HepG2 (cell line): ENCODE results near the gene SLC6A9. TPM values are rescaled to one million over a fixed set of nuclear protein-coding genes. Genes with fewer than 3 reads are reported as not detected.

Experiments used
- ATAC-seq: fragments of 200-7000 bp; cut with Tn5 transposase; 3 replicates; pipeline ENCODE4 v1.9.1; 2020; ENCODE audit warnings: mild to moderate bottlenecking, moderate library complexity
- BruUV-seq: library from RNA; stranded (reverse); fragments of 400-500 nt; replicated peaks from 2 replicates; lab custom pipeline; 2021; lab: Mats Ljungman, UMichigan
- CTCF ChIA-PET: fragments of 300-600 bp; formaldehyde crosslinking; extraction: SDS; loops from one replicate; lab custom pipeline; 2021; ENCODE audit warnings: low total read pairs, inconsistent platforms, low intra/inter-chr PET ratio; lab: Yijun Ruan, JAX
- POLR2A ChIA-PET: fragments of 350-600 bp; sonication (Branson Sonifier 250); formaldehyde crosslinking; loops from one replicate; lab custom pipeline; 2020; ENCODE audit warnings: antibody characterized with exemption, inconsistent platforms; lab: Yijun Ruan, JAX
- DNase-seq: peaks from one replicate; pipeline ENCODE4 v3.0.0-alpha.2; 2015; ENCODE audit warnings: low spot score
- FAIRE-seq: peaks from 3 replicates; lab custom pipeline; 2011; peaks lifted over from hg19 to GRCh38; lab: Jason Lieb, UNC
- H2AFZ ChIP-seq: one replicate; pipeline ENCODE4 v1.6.1; 2011; ENCODE audit warnings: low read length, inconsistent platforms
- H3K27ac ChIP-seq: fragments of 300-600 bp; 3 replicates; pipeline ENCODE4 v1.8.0; 2011; ENCODE audit warnings: mixed run types, mild to moderate bottlenecking, mixed read lengths, low read length, inconsistent platforms; ENCODE audit not compliant: insufficient read depth; ENCODE audit errors: extremely low read length
- H3K27me3 ChIP-seq, 2 experiments: fragments of 200-600 bp in 1 of 2; 2 replicates in 1 of 2; 3 replicates in 1 of 2; pipeline versions ENCODE4 v1.6.0 to v1.8.0; 2011; ENCODE audit warnings: low read length in 2 of 2, mild to moderate bottlenecking in 2 of 2, moderate library complexity in 2 of 2, inconsistent platforms in 1 of 2; ENCODE audit not compliant: insufficient read depth in 2 of 2, control insufficient read depth in 1 of 2
- H3K36me3 ChIP-seq, 2 experiments: fragments of 200-600 bp in 1 of 2; replicated peaks in 1 of 2; 2 replicates in 1 of 2; 3 replicates in 1 of 2; pipeline versions ENCODE4 v1.5.1 to v1.8.0; 2011; ENCODE audit warnings: low read length in 2 of 2, inconsistent platforms in 1 of 2; ENCODE audit not compliant: insufficient read depth in 2 of 2, control insufficient read depth in 1 of 2
- H3K4me1 ChIP-seq: 2 replicates; pipeline ENCODE4 v1.5.1; 2012; ENCODE audit warnings: low read length, inconsistent platforms; ENCODE audit not compliant: insufficient read depth
- H3K4me2 ChIP-seq: 2 replicates; pipeline ENCODE4 v1.6.0; 2011; ENCODE audit warnings: low read depth, low read length, inconsistent platforms
- H3K4me3 ChIP-seq, 3 experiments: fragments of 200-600 bp in 1 of 3; sonication (generic), shearing (Covaris generic) in 1 of 3; replicated peaks in 1 of 3; 2 replicates each; pipeline ENCODE4 v1.5.1; 2011 to 2016; ENCODE audit warnings: low read length in 3 of 3, inconsistent platforms in 2 of 3, low read depth in 2 of 3, mild to moderate bottlenecking in 2 of 3, control low read depth in 1 of 3, mixed read lengths in 1 of 3; ENCODE audit not compliant: insufficient read depth in 1 of 3
- H3K79me2 ChIP-seq: one replicate; pipeline ENCODE4 v1.6.1; 2011; ENCODE audit warnings: low read length, inconsistent platforms; ENCODE audit not compliant: insufficient read depth
- H3K9ac ChIP-seq: 2 replicates; pipeline ENCODE4 v1.6.0; 2011; ENCODE audit warnings: mild to moderate bottlenecking, low read depth, low read length, inconsistent platforms; ENCODE audit not compliant: insufficient read depth
- H3K9me3 ChIP-seq: 2 replicates; pipeline ENCODE4 v1.5.1; 2012; ENCODE audit warnings: mild to moderate bottlenecking, low read length
- H4K20me1 ChIP-seq: 2 replicates; pipeline ENCODE4 v1.6.0; 2011; ENCODE audit warnings: inconsistent platforms, mild to moderate bottlenecking, low read length, moderate library complexity; ENCODE audit not compliant: insufficient read depth
- DMAP1 ChIP-seq: IDR thresholded peaks from 2 replicates; pipeline ENCODE4 v1.6.1; 2016
- IRF9 ChIP-seq: sonication (generic); formaldehyde crosslinking; IDR thresholded peaks from 2 replicates; pipeline ENCODE4 v1.8.0; 2022; ENCODE audit warnings: missing genetic modification reagents, mild to moderate bottlenecking, borderline replicate concordance
- TCF7L2 ChIP-seq: IDR thresholded peaks from 2 replicates; pipeline ENCODE4 v1.6.1; 2011; ENCODE audit warnings: mild to moderate bottlenecking, low read depth, low read length, moderate library complexity
- WIZ ChIP-seq: sonication (generic); formaldehyde crosslinking; IDR thresholded peaks from 2 replicates; pipeline ENCODE4 v1.5.1; 2020; ENCODE audit warnings: mild to moderate bottlenecking, missing genetic modification reagents
- ZFAT ChIP-seq: sonication (generic); formaldehyde crosslinking; conservative IDR thresholded peaks from 2 replicates; pipeline ENCODE4 v1.8.1; 2023; ENCODE audit warnings: missing genetic modification reagents, inconsistent platforms
- ZNF691 ChIP-seq: sonication (generic); formaldehyde crosslinking; IDR thresholded peaks from 2 replicates; pipeline ENCODE4 v1.4.0; 2020; ENCODE audit warnings: missing genetic modification reagents, low read depth, mild to moderate bottlenecking, borderline replicate concordance
- ZNF7 ChIP-seq: IDR thresholded peaks from 2 replicates; pipeline ENCODE4 v1.6.1; 2016; ENCODE audit warnings: missing biosample characterization, missing genetic modification reagents
- WGBS: methylation state at CpG from one replicate; pipeline ENCODE4 v1.1.6; 2017; ENCODE audit warnings: low lambda C conversion rate; 5-methylcytosine and 5-hydroxymethylcytosine counted together
- in situ Hi-C: cut with HindIII; loops from 2 replicates; pipeline ENCODE4 v1.10.0; 2017; ENCODE audit warnings: low pct_unique_long_range_greater_than_20kb; ENCODE audit not compliant: extremely low pct_ligation_motif_present
- intact Hi-C: fragments of 100-400 bp; cut with micrococcal nuclease; formaldehyde crosslinking; loops from one replicate; pipeline ENCODE4 v1.10.0; 2022; ENCODE audit not compliant: unreplicated experiment
- polyA plus RNA-seq, 8 experiments: library from polyadenylated mRNA; depleted of rRNA in 3 of 8; stranded (reverse) in 7 of 8; unstranded in 1 of 8; fragments of >200 nt; fragmentation: Illumina TruSeq in 4 of 8; extraction: Trizol in 4 of 8; gene quantifications; 2 replicates each; pipeline versions ENCODE4 v1.2.1 to v1.2.3, GENCODE V29; 2011 to 2016; ENCODE audit warnings: low read depth in 4 of 8, missing spikeins in 1 of 8, mixed read lengths in 1 of 8; ENCODE audit not compliant: insufficient read depth in 1 of 8
- total RNA-seq, 5 experiments: library from RNA; depleted of rRNA; stranded (reverse); fragments of >200 nt; fragmentation: Illumina TruSeq; extraction: Trizol; gene quantifications; 2 replicates each; pipeline ENCODE4 v1.2.3, GENCODE V29; 2016; ENCODE audit warnings: low read depth in 1 of 5
- TF ChIP-seq, protein P1 (sequence below): sonication (generic); formaldehyde crosslinking; IDR thresholded peaks from 2 replicates; pipeline ENCODE4 v1.9.0; 2021; ENCODE audit warnings: missing genetic modification reagents, borderline replicate concordance
- TF ChIP-seq, protein P2 (sequence below), 2 experiments: fragments of 450-650 bp in 1 of 2; sonication (generic) in 1 of 2; formaldehyde crosslinking; IDR thresholded peaks; 2 replicates each; pipeline versions ENCODE4 v1.5.0 to v1.8.0; 2020 to 2022; ENCODE audit warnings: mild to moderate bottlenecking in 1 of 2, missing genetic modification reagents in 1 of 2

Gene SLC6A9
- total and polyA plus RNA-seq, 2 of the 13 experiments (the other 11 are each of a cell fraction or from before 2014, with no cell fraction given), result 8.5 to 9.9 TPM

- in situ Hi-C loops (no loop called here), intact Hi-C loops (no loop called here)
- H3K4me3 ChIP-seq, result no peak overlapping the region
- H3K9ac ChIP-seq, result no peak overlapping the region
- no peak for ATAC-seq
- BruUV-seq, result no TSS peak
- H3K4me1 ChIP-seq, result peaks cover 18% of the 10 kb centered on the region
- H3K27me3 ChIP-seq, result 0 out of 5 replicates have a peak, but pooled peaks cover 0 to 6% of the 10 kb centered on the region in 2 experiments
- CTCF ChIA-PET, result no interaction called here
- no peak for DNase-seq
- no peaks in the 10 kb centered on the region for H3K9me3 ChIP-seq
- TF ChIP-seq ZNF7 (CRISPR knock-in tag), result no peak
- TF ChIP-seq, protein P1, sequence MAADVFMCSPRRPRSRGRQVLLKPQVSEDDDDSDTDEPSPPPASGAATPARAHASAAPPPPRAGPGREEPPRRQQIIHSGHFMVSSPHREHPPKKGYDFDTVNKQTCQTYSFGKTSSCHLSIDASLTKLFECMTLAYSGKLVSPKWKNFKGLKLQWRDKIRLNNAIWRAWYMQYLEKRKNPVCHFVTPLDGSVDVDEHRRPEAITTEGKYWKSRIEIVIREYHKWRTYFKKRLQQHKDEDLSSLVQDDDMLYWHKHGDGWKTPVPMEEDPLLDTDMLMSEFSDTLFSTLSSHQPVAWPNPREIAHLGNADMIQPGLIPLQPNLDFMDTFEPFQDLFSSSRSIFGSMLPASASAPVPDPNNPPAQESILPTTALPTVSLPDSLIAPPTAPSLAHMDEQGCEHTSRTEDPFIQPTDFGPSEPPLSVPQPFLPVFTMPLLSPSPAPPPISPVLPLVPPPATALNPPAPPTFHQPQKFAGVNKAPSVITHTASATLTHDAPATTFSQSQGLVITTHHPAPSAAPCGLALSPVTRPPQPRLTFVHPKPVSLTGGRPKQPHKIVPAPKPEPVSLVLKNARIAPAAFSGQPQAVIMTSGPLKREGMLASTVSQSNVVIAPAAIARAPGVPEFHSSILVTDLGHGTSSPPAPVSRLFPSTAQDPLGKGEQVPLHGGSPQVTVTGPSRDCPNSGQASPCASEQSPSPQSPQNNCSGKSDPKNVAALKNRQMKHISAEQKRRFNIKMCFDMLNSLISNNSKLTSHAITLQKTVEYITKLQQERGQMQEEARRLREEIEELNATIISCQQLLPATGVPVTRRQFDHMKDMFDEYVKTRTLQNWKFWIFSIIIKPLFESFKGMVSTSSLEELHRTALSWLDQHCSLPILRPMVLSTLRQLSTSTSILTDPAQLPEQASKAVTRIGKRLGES (CRISPR knock-in tag), result no peak
- TF ChIP-seq TCF7L2, result no peak
- TF ChIP-seq DMAP1 (CRISPR knock-in tag), result no peak
- TF ChIP-seq ZFAT (CRISPR knock-in tag), result no peak
- no peak for TF ChIP-seq ZNF691 (CRISPR knock-in tag)
- TF ChIP-seq, protein P2, sequence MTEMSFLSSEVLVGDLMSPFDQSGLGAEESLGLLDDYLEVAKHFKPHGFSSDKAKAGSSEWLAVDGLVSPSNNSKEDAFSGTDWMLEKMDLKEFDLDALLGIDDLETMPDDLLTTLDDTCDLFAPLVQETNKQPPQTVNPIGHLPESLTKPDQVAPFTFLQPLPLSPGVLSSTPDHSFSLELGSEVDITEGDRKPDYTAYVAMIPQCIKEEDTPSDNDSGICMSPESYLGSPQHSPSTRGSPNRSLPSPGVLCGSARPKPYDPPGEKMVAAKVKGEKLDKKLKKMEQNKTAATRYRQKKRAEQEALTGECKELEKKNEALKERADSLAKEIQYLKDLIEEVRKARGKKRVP (CRISPR knock-in tag; IDR thresholded peaks at IDR 0.05), result no peak
- TF ChIP-seq IRF9 (CRISPR knock-in tag), result no peak
- TF ChIP-seq WIZ (CRISPR knock-in tag), result no peak
- H3K27ac ChIP-seq, result no peak overlapping the region
- no peak overlapping the region for H2AFZ ChIP-seq
- FAIRE-seq, result no peak
- 35% methylated on average over 5 of the region's 5 CpGs for WGBS
- H4K20me1 ChIP-seq, result no peaks in the 10 kb centered on the region
- no peaks in the 10 kb centered on the region for H3K79me2 ChIP-seq
- POLR2A ChIA-PET, result no interaction called here
- H3K4me2 ChIP-seq, result no peak overlapping the region
- H3K36me3 ChIP-seq, result no peaks in the 10 kb centered on the region
Observed at GRCh38 chr1:44062656-44063179, 31.5 kb upstream of the SLC6A9 start.
